Muscle of leg (tissue), 11 donors: ENCODE measurements around the gene RNASE8. TPM values are rescaled to one million over a fixed set of nuclear protein-coding genes. Genes with fewer than 3 reads are reported as not detected.
"Not testable (repeated sequence)": the region's sequence is repeated elsewhere in the genome, so short reads cannot be mapped to it uniquely, and the experiment has no call there.

Experiments used
- DNase-seq: peaks from one replicate; pipeline ENCODE4 v3.0.0; 2013
- H3K27ac ChIP-seq: one replicate; pipeline ENCODE4 v1.5.1; 2013; ENCODE audit warnings: mild to moderate bottlenecking, low read length, control low read depth
- H3K27me3 ChIP-seq: one replicate; pipeline ENCODE4 v1.6.1; 2013; ENCODE audit warnings: low read length; ENCODE audit not compliant: control insufficient read depth, insufficient read depth
- H3K36me3 ChIP-seq: one replicate; pipeline ENCODE4 v1.6.1; 2013; ENCODE audit warnings: low read length; ENCODE audit not compliant: control insufficient read depth, insufficient read depth
- H3K4me1 ChIP-seq: one replicate; pipeline ENCODE4 v1.6.1; 2013; ENCODE audit warnings: low read length; ENCODE audit not compliant: control insufficient read depth, insufficient read depth
- H3K4me3 ChIP-seq: one replicate; pipeline ENCODE4 v1.5.1; 2013; ENCODE audit warnings: low read length, control low read depth
- H3K9me3 ChIP-seq: replicated peaks from 2 replicates; pipeline ENCODE4 v1.6.1; 2013; ENCODE audit warnings: low read depth, low read length; ENCODE audit not compliant: control insufficient read depth
- WGBS: methylation state at CpG from one replicate; pipeline ENCODE4 v1.1.5; 2013; ENCODE audit warnings: missing lambda C conversion rate; ENCODE audit not compliant: insufficient coverage; 5-methylcytosine and 5-hydroxymethylcytosine counted together
- polyA plus RNA-seq, 8 donors: library from polyadenylated mRNA; unstranded; fragments of 120-200 nt; gene quantifications; one replicate each; pipeline versions ENCODE4 v1.2.1 to v1.2.3, GENCODE V29; 2013; ENCODE audit warnings: inconsistent platforms in 1 of 8, low replicate concordance in 1 of 8; ENCODE audit not compliant: insufficient read length in 8 of 8, insufficient read depth in 1 of 8
- total RNA-seq: library from RNA; stranded (reverse); fragments of 120-200 nt; gene quantifications from one replicate; pipeline ENCODE4 v1.2.4, GENCODE V29; 2013

The RNASE8 gene
- total and polyA plus RNA-seq, 9 donors: not detected

DNA sequence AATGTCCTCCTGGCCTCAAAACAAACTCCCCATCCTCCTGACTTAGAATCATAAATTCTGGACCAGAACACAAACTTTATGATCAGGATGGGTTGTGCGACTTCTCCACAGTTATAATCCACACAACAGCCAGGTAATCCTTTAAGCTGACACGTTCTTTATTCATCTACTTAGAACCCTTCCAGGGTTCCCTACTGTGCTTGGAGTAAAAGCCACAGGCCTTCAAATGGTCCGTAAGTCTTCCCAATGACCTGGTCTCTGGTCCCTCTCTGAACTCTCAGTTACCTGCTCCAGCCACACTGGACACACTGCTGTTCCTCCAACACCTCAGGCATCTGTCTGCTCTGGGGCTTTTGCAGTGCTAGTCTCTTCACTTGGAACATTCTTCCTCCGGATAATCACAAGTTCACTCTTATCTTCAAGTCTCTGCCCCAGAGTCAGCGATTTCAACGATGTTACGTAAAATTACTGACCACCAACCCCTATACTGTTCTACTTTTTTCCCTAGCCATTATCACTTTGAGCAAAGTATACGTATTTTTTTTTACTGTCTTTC lies 17.2 kb upstream of the RNASE8 start:
- peaks cover 44% of the 10 kb centered on the region for H3K4me1 ChIP-seq
- no peak overlapping the region for H3K27ac ChIP-seq

GRCh38 chr14:21040941-21041340 lies 16.7 kb upstream of the RNASE8 start:
- H3K27ac ChIP-seq, H3K9me3 ChIP-seq, H3K27me3 ChIP-seq, H3K4me3 ChIP-seq, H3K36me3 ChIP-seq, DNase-seq: not testable (repeated sequence)
- peaks cover 44% of the 10 kb centered on the region for H3K4me1 ChIP-seq
- 86% methylated on average over 3 of the region's 3 CpGs for WGBS

More for the DNA sequence above, 17.2 kb upstream of the RNASE8 start:
- H3K9me3 ChIP-seq: no peaks in the 10 kb centered on the region
- H3K4me3 ChIP-seq: no peak overlapping the region
- 75% methylated on average over 7 of the region's 8 CpGs for WGBS
- H3K27me3 ChIP-seq: no peaks in the 10 kb centered on the region
- DNase-seq: no peak
- no peaks in the 10 kb centered on the region for H3K36me3 ChIP-seq

DNA sequence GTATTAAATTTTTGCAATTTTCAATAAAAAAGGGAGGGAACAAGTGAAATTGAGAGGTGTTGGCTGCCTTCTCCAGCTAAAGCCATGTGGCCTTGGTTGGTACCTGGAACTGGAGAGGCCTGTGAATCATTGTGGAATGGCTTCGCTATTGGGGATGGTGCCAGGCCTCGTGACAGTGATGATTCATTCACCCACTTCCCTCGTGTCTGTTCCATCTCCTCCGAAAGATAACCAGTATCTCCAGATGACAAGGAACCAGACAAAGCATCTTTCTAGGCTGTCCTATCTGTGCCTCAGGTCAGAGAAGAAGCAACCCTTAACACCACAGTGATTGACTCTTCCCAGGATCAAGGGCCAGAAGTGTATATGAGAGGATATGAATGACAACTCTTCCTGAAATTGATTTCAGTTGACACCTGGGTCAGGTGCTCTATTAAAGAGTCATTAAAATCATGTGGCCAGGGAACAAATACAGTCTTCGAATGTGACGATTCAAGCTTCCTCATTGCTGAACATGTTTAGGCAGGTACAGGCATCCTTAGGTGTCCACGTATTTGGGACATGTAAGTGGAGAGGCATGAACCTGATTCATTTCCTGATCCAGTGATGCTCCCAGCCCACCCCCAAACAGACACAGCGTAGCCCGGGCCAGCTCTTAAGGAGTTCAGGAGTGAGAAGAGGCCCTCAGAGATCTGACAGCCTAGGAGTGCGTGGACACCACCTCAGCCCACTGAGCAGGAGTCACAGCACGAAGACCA lies 15.8 kb upstream of the RNASE8 start, which contains the start of gene RNASE7:
Gene RNASE7, plus strand, starts transcription at position 687 of the 758 bp plus-strand sequence. CDS start 631 bp downstream, outside the sequence.
- WGBS: 77% methylated on average over 8 of the region's 11 CpGs
- Histone ChIP-seq H3K36me3 (no peaks in the 10 kb centered on the region), H3K4me3 (no peak within 1 kb of the TSS), H3K4me1 (peaks cover 41% of the 10 kb centered on the region), H3K9me3 (no peaks in the 10 kb centered on the region), H3K27ac (no peak within 1 kb of the TSS), H3K27me3 (no peaks in the 10 kb centered on the region)
- DNase-seq: no peak

GRCh38 chr14:21042918-21043317 lies 14.7 kb upstream of the RNASE8 start:
- Histone ChIP-seq H3K9me3 (no peaks in the 10 kb centered on the region), H3K27me3 (no peaks in the 10 kb centered on the region), H3K27ac (no peak overlapping the region), H3K36me3 (no peaks in the 10 kb centered on the region), H3K4me3 (no peak overlapping the region), H3K4me1 (peaks cover 35% of the 10 kb centered on the region)
- WGBS: 71% methylated on average over 6 of the region's 8 CpGs
- no peak for DNase-seq

GRCh38 chr14:21043387-21043973 lies 14.1 kb upstream of the RNASE8 start:
- H3K27ac ChIP-seq: no peak overlapping the region
- no peaks in the 10 kb centered on the region for H3K27me3 ChIP-seq
- no peaks in the 10 kb centered on the region for H3K9me3 ChIP-seq
- WGBS: no CpG with 5 or more reads among the region's 2 CpGs
- H3K4me1 ChIP-seq: peaks cover 29% of the 10 kb centered on the region
- DNase-seq: no peak
- no peak overlapping the region for H3K4me3 ChIP-seq
- no peaks in the 10 kb centered on the region for H3K36me3 ChIP-seq

DNA sequence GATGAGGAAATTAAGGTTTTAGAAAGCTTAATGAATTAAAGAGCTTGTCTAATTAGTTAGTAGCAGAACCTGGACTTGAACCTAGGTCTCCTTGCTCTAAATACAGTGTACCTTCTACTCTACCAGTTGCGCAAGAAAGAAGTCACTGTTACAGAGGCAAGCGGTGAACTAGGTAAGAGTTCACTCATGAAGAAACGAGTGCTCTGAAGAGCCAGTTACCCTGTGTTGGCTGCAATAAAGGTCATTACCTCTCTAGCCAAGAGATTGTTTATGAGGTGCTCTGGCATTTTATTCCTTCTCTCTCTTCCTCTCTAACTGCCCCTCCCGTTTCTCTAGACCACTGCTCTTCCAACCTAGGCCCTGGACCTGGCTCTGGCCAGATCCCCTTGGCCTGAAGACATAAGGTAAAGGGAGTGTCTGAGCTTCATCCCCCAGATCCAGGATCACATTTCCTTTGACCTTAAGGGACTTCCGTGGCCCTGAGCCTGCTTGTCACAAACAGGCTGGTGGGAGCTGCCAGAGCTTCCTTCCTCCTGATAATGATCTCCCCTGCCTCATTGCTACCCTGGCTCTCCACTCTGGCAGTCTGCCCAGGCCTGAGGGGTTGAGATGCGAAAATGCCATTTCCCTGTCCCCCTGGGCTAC lies 13.5 kb upstream of the RNASE8 start:
- no CpG with 5 or more reads among the region's 6 CpGs for WGBS
- no peak overlapping the region for H3K4me3 ChIP-seq
- H3K9me3 ChIP-seq: no peaks in the 10 kb centered on the region
- H3K36me3 ChIP-seq: no peaks in the 10 kb centered on the region
- H3K27ac ChIP-seq: no peak overlapping the region
- peaks cover 23% of the 10 kb centered on the region for H3K4me1 ChIP-seq
- no peaks in the 10 kb centered on the region for H3K27me3 ChIP-seq
- no peak for DNase-seq

DNA sequence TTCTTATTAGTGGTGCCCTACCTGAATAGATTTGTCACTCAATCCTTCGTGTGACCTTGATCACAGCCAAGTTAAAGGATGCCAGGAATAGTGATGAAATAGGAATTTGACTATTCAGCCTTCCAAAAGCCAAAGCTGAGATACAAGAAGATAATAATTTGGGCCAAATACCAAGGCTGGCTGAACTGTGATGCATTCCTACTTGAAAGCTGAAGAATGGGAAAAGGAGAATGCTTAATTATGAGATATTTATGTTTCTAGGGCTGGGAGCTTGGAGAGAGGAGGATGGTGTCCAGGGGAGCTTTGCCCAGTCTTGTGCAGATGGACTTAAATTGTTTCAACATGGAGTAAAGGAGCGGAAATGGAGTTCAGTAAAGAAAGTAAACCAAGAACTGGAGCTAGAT lies 10.2 kb upstream of the RNASE8 start:
- H3K4me3 ChIP-seq: no peak overlapping the region
- DNase-seq: no peak
- H3K9me3 ChIP-seq: no peaks in the 10 kb centered on the region
- H3K4me1 ChIP-seq: peaks cover 13% of the 10 kb centered on the region
- no peaks in the 10 kb centered on the region for H3K36me3 ChIP-seq
- no peaks in the 10 kb centered on the region for H3K27me3 ChIP-seq
- no peak overlapping the region for H3K27ac ChIP-seq
- 80% methylated on average over 1 of the region's 2 CpGs for WGBS

DNA sequence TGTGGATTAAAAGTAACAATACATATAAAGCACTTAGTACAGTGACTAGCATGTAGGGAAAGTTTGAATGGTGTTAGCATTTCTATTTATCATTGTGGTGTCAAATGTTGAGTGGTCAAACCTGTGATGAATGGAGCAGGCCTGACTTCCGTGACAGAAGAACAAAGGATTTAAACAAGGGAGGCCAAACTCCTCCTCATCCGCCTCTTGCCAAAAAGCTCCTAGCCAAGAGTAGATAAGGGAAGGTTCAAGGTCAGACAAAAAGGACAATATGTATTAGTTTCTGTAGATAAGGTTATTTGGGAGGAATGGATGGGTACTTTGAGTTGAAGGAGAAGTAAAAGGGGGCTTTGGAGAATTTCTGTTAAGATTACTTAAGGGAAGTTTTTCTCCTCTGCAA lies 9.0 kb upstream of the RNASE8 start:
- WGBS: no CpG with 5 or more reads among the region's 2 CpGs
- H3K9me3 ChIP-seq: no peaks in the 10 kb centered on the region
- H3K4me1 ChIP-seq: peaks cover 3% of the 10 kb centered on the region
- no peak overlapping the region for H3K27ac ChIP-seq
- no peak for DNase-seq
- H3K36me3 ChIP-seq: no peaks in the 10 kb centered on the region
- H3K4me3 ChIP-seq: no peak overlapping the region
- no peaks in the 10 kb centered on the region for H3K27me3 ChIP-seq

DNA sequence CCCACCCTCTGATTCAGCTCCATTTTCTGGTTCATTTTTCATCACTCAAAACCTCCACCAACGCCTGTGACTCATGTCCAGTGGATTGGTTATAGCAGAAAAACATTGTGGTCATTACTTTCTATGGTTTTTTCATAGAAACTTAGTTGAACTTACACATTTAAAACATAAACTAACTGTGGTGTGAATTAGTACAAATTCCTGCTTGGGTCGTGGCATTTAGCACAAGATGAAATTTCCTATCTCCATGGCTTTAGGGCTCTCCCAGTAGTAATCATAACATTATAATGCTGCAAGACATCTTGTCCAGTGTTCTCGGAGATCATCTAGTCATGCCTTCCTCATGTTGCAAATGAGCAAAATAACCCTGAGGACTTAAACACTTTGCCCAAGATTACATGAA lies 8.3 kb upstream of the RNASE8 start:
- H3K27me3 ChIP-seq: no peaks in the 10 kb centered on the region
- H3K4me3 ChIP-seq: no peak overlapping the region
- H3K4me1 ChIP-seq: peaks cover under 1% of the 10 kb centered on the region
- H3K9me3 ChIP-seq: no peaks in the 10 kb centered on the region
- no peak overlapping the region for H3K27ac ChIP-seq
- WGBS: 100% methylated on average over 1 of the region's 3 CpGs
- no peaks in the 10 kb centered on the region for H3K36me3 ChIP-seq
- no peak for DNase-seq

DNA sequence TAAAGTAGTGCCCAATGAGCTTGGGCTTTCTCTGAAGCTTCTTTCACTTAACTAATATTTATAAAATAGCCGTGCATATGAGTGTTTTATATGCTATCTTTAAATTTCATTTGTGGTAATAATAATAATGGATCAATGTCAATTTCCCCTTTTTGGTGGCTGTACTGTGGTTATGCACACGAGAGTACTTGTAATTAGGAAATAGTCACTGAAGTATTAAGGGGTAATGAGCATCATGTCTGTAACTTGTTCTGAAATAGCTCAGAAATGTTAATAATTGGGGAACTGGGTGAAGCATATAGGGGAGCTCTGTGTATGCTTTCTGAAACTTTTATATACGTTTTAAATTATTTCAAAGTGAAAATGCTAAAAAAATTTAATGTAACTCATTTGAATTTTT lies 7.0 kb upstream of the RNASE8 start:
- Histone ChIP-seq H3K27ac (no peak overlapping the region), H3K4me1 (peaks cover 2% of the 10 kb centered on the region), H3K4me3 (no peak overlapping the region), H3K9me3 (no peaks in the 10 kb centered on the region), H3K36me3 (no peaks in the 10 kb centered on the region), H3K27me3 (no peaks in the 10 kb centered on the region)
- WGBS: 100% methylated on average over 1 of the region's 3 CpGs
- no peak for DNase-seq
